Right atrium auricular region (tissue), 2 donors: ENCODE results near the gene PDZRN3. TPM values are rescaled to one million over a fixed set of nuclear protein-coding genes. Genes with fewer than 3 reads are reported as not detected.

Experiments used
- DNase-seq: peaks from one replicate; pipeline ENCODE4 v3.0.0-alpha.2; 2019; ENCODE audit warnings: low spot score
- H3K27ac ChIP-seq, 2 donors: fragments of 200-600 bp; sonication (generic); 1 replicate in 1 of 2; 2 replicates in 1 of 2; pipeline ENCODE4 v1.5.1; 2016 to 2019
- H3K27me3 ChIP-seq, 2 donors: fragments of 200-600 bp; sonication (generic); one replicate each; pipeline versions ENCODE4 v1.5.1 to v1.6.0; 2017 to 2019
- H3K36me3 ChIP-seq: fragments of 200-600 bp; sonication (generic); one replicate; pipeline ENCODE4 v1.5.1; 2016
- H3K4me1 ChIP-seq, 2 donors: fragments of 200-600 bp; sonication (generic); one replicate each; pipeline versions ENCODE4 v1.5.1 to v1.6.0; 2017 to 2019
- H3K4me3 ChIP-seq, 2 donors: fragments of 200-600 bp; sonication (generic); 1 replicate in 1 of 2; 2 replicates in 1 of 2; pipeline ENCODE4 v1.5.1; 2017 to 2019; ENCODE audit warnings: mild to moderate bottlenecking in 1 of 2, moderate library complexity in 1 of 2
- H3K9me3 ChIP-seq, 2 donors: fragments of 200-600 bp; sonication (generic); one replicate each; pipeline ENCODE4 v1.5.1; 2019
- CTCF ChIP-seq, 2 donors: fragments of 200-600 bp; sonication (generic); IDR thresholded peaks; one replicate each; pipeline ENCODE4 v1.5.1; 2019; ENCODE audit warnings: antibody characterized with exemption in 2 of 2
- total RNA-seq, 2 donors: library from RNA; depleted of rRNA; stranded (reverse); fragments of >200 nt; gene quantifications; one replicate each; pipeline ENCODE4 v1.1.0, GENCODE V29; 2016

PDZRN3 gene
- total RNA-seq, 2 donors from 2014 or later: 66.8 to 87.4 TPM

- no peaks in the 10 kb centered on the region for H3K9me3 ChIP-seq
- H3K27ac ChIP-seq: no peak overlapping the region
- no peaks in the 10 kb centered on the region for H3K27me3 ChIP-seq
- no peak overlapping the region for H3K4me3 ChIP-seq
- peaks cover 57% of the 10 kb centered on the region for H3K36me3 ChIP-seq
- no peak for TF ChIP-seq CTCF (IDR thresholded peaks at IDR 0.05)
- DNase-seq: no peak
- no peaks in the 10 kb centered on the region for H3K4me1 ChIP-seq
Measured at GRCh38 chr3:73383470-73384049, 241.2 kb downstream of the PDZRN3 start.

- peaks cover 41% of the 10 kb centered on the region for H3K36me3 ChIP-seq
- no peak for TF ChIP-seq CTCF (IDR thresholded peaks at IDR 0.05)
- H3K4me3 ChIP-seq: no peak overlapping the region
- no peak overlapping the region for H3K27ac ChIP-seq
- no peaks in the 10 kb centered on the region for H3K4me1 ChIP-seq
- H3K9me3 ChIP-seq: no peaks in the 10 kb centered on the region
- DNase-seq: no peak
- H3K27me3 ChIP-seq: no peaks in the 10 kb centered on the region
Measured at GRCh38 chr3:73381551-73381950, 243.2 kb downstream of the PDZRN3 start.

GRCh38 chr3:73380735-73381532 is 243.8 kb downstream of the PDZRN3 start:
- no peak for DNase-seq
- H3K36me3 ChIP-seq: peaks cover 41% of the 10 kb centered on the region
- H3K4me3 ChIP-seq: no peak overlapping the region
- no peaks in the 10 kb centered on the region for H3K27me3 ChIP-seq
- no peak overlapping the region for H3K27ac ChIP-seq
- H3K9me3 ChIP-seq: no peaks in the 10 kb centered on the region
- TF ChIP-seq CTCF (IDR thresholded peaks at IDR 0.05): no peak
- no peaks in the 10 kb centered on the region for H3K4me1 ChIP-seq

GRCh38 chr3:73379465-73379864 is 245.3 kb downstream of the PDZRN3 start:
- H3K4me1 ChIP-seq: no peaks in the 10 kb centered on the region
- DNase-seq: no peak
- no peak overlapping the region for H3K4me3 ChIP-seq
- H3K36me3 ChIP-seq: peaks cover 26% of the 10 kb centered on the region
- TF ChIP-seq CTCF (IDR thresholded peaks at IDR 0.05): no peak
- H3K9me3 ChIP-seq: no peaks in the 10 kb centered on the region
- H3K27ac ChIP-seq: no peak overlapping the region
- no peaks in the 10 kb centered on the region for H3K27me3 ChIP-seq

GRCh38 chr3:73378207-73378606 is 246.5 kb downstream of the PDZRN3 start:
- no peak for DNase-seq
- no peaks in the 10 kb centered on the region for H3K9me3 ChIP-seq
- H3K4me3 ChIP-seq: no peak overlapping the region
- TF ChIP-seq CTCF (IDR thresholded peaks at IDR 0.05): no peak
- H3K4me1 ChIP-seq: no peaks in the 10 kb centered on the region
- no peak overlapping the region for H3K27ac ChIP-seq
- no peaks in the 10 kb centered on the region for H3K27me3 ChIP-seq
- H3K36me3 ChIP-seq: peaks cover 14% of the 10 kb centered on the region
